Measurements from ENCODE around the gene FHL1. TPM values are rescaled to one million over a fixed set of nuclear protein-coding genes. Genes with fewer than 3 reads are reported as not detected.

Gene FHL1
- total RNA-seq, 1 donor: 51.8 TPM

DNA sequence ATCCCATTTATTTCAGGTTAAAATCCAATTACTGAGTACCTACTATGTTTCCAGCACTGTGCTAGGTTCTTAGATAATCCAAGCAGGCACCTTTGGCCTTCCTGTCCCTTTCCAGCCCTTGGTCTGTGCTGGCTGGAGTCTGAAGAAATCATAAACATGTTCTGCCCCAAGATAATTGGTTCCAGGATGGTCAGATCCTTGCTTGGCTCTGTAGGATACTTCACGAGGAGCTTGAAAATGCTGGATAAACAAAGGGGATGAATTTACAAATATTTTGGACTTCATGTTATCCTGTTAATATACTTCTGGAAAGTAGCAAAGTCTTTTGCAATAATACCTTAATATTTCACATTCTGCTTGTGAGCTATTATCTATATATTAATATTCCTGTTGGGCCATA is 35.0 kb upstream of the FHL1 start:
- H4K20me1 ChIP-seq (ENCODE audit: insufficient read depth, low read length): no peaks in the 10 kb centered on the region
- H3K79me2 ChIP-seq (ENCODE audit: insufficient read depth, low read length): no peaks in the 10 kb centered on the region
- H3K4me1 ChIP-seq (ENCODE audit: insufficient read depth, low read length): peaks cover 9% of the 10 kb centered on the region
- H3K27me3 ChIP-seq (ENCODE audit: insufficient read depth, low read length): no peaks in the 10 kb centered on the region
- H3K4me3 ChIP-seq (ENCODE audit: insufficient read depth, low read length): no peak overlapping the region
- H2AFZ ChIP-seq (ENCODE audit: low read length): no peak overlapping the region
- no peak for DNase-seq (ENCODE audit: insufficient read length, low spot score, missing footprints)
- no peaks in the 10 kb centered on the region for H3K36me3 ChIP-seq (ENCODE audit: insufficient read depth, low read length)
- no peaks in the 10 kb centered on the region for H3K9me3 ChIP-seq (ENCODE audit: low read depth, low read length)
- no peak overlapping the region for H3K27ac ChIP-seq (ENCODE audit: low read depth, low read length)
- TF ChIP-seq, protein P1, sequence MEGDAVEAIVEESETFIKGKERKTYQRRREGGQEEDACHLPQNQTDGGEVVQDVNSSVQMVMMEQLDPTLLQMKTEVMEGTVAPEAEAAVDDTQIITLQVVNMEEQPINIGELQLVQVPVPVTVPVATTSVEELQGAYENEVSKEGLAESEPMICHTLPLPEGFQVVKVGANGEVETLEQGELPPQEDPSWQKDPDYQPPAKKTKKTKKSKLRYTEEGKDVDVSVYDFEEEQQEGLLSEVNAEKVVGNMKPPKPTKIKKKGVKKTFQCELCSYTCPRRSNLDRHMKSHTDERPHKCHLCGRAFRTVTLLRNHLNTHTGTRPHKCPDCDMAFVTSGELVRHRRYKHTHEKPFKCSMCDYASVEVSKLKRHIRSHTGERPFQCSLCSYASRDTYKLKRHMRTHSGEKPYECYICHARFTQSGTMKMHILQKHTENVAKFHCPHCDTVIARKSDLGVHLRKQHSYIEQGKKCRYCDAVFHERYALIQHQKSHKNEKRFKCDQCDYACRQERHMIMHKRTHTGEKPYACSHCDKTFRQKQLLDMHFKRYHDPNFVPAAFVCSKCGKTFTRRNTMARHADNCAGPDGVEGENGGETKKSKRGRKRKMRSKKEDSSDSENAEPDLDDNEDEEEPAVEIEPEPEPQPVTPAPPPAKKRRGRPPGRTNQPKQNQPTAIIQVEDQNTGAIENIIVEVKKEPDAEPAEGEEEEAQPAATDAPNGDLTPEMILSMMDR (IDR thresholded peaks at IDR 0.05; ENCODE audit: extremely low read depth, low read depth, low read length): no peak
- no peak overlapping the region for H3K4me2 ChIP-seq (ENCODE audit: insufficient read depth, low read length)

GRCh38 chrX:136112778-136113177 is 34.6 kb upstream of the FHL1 start:
- H3K4me3 ChIP-seq (ENCODE audit: insufficient read depth, low read length): no peak overlapping the region
- no peaks in the 10 kb centered on the region for H3K79me2 ChIP-seq (ENCODE audit: insufficient read depth, low read length)
- H3K4me2 ChIP-seq (ENCODE audit: insufficient read depth, low read length): no peak overlapping the region
- H2AFZ ChIP-seq (ENCODE audit: low read length): no peak overlapping the region
- H3K27me3 ChIP-seq (ENCODE audit: insufficient read depth, low read length): no peaks in the 10 kb centered on the region
- no peak for DNase-seq (ENCODE audit: insufficient read length, low spot score, missing footprints)
- H3K36me3 ChIP-seq (ENCODE audit: insufficient read depth, low read length): no peaks in the 10 kb centered on the region
- TF ChIP-seq, protein P1 (IDR thresholded peaks at IDR 0.05; ENCODE audit: extremely low read depth, low read depth, low read length): no peak
- peaks cover 9% of the 10 kb centered on the region for H3K4me1 ChIP-seq (ENCODE audit: insufficient read depth, low read length)
- H4K20me1 ChIP-seq (ENCODE audit: insufficient read depth, low read length): no peaks in the 10 kb centered on the region
- no peak overlapping the region for H3K27ac ChIP-seq (ENCODE audit: low read depth, low read length)
- H3K9me3 ChIP-seq (ENCODE audit: low read depth, low read length): no peaks in the 10 kb centered on the region

- no peak overlapping the region for H2AFZ ChIP-seq (ENCODE audit: low read length)
Measured at GRCh38 chrX:136115126-136115903, 32.0 kb upstream of the FHL1 start.

GRCh38 chrX:136115904-136116297 is 31.4 kb upstream of the FHL1 start:
- TF ChIP-seq, protein P1 (IDR thresholded peaks at IDR 0.05; ENCODE audit: extremely low read depth, low read depth, low read length): no peak
- no peaks in the 10 kb centered on the region for H3K27me3 ChIP-seq (ENCODE audit: insufficient read depth, low read length)
- H3K4me3 ChIP-seq (ENCODE audit: insufficient read depth, low read length): no peak overlapping the region
- H3K4me2 ChIP-seq (ENCODE audit: insufficient read depth, low read length): no peak overlapping the region
- no peaks in the 10 kb centered on the region for H3K79me2 ChIP-seq (ENCODE audit: insufficient read depth, low read length)
- no peaks in the 10 kb centered on the region for H3K36me3 ChIP-seq (ENCODE audit: insufficient read depth, low read length)
- H4K20me1 ChIP-seq (ENCODE audit: insufficient read depth, low read length): no peaks in the 10 kb centered on the region
- peaks cover 9% of the 10 kb centered on the region for H3K4me1 ChIP-seq (ENCODE audit: insufficient read depth, low read length)
- no peak overlapping the region for H3K27ac ChIP-seq (ENCODE audit: low read depth, low read length)
- H2AFZ ChIP-seq (ENCODE audit: low read length): no peak overlapping the region
- DNase-seq (ENCODE audit: insufficient read length, low spot score, missing footprints): no peak
- no peaks in the 10 kb centered on the region for H3K9me3 ChIP-seq (ENCODE audit: low read depth, low read length)

More at GRCh38 chrX:136115126-136115903, 32.0 kb upstream of the FHL1 start:
- no peak overlapping the region for H3K27ac ChIP-seq (ENCODE audit: low read depth, low read length)
- no peaks in the 10 kb centered on the region for H3K9me3 ChIP-seq (ENCODE audit: low read depth, low read length)
- no peaks in the 10 kb centered on the region for H3K79me2 ChIP-seq (ENCODE audit: insufficient read depth, low read length)
- no peaks in the 10 kb centered on the region for H3K36me3 ChIP-seq (ENCODE audit: insufficient read depth, low read length)
- H3K4me1 ChIP-seq (ENCODE audit: insufficient read depth, low read length): peaks cover 9% of the 10 kb centered on the region
- H3K4me3 ChIP-seq (ENCODE audit: insufficient read depth, low read length): no peak overlapping the region
- TF ChIP-seq, protein P1 (IDR thresholded peaks at IDR 0.05; ENCODE audit: extremely low read depth, low read depth, low read length): no peak
- H3K4me2 ChIP-seq (ENCODE audit: insufficient read depth, low read length): no peak overlapping the region
- H3K27me3 ChIP-seq (ENCODE audit: insufficient read depth, low read length): no peaks in the 10 kb centered on the region
- H4K20me1 ChIP-seq (ENCODE audit: insufficient read depth, low read length): no peaks in the 10 kb centered on the region
- DNase-seq (ENCODE audit: insufficient read length, low spot score, missing footprints): no peak

Data from osteoblast (primary cell).